HG02884 (cell line): ENCODE measurements around the gene MITF.

Source experiments
- ATAC-seq: cut with Tn5 transposase; IDR thresholded peaks from one replicate; pipeline ENCODE4 v1.9.1; 2021; ENCODE audit warnings: mild to moderate bottlenecking, moderate library complexity; ENCODE audit not compliant: unreplicated experiment

MITF gene

DNA sequence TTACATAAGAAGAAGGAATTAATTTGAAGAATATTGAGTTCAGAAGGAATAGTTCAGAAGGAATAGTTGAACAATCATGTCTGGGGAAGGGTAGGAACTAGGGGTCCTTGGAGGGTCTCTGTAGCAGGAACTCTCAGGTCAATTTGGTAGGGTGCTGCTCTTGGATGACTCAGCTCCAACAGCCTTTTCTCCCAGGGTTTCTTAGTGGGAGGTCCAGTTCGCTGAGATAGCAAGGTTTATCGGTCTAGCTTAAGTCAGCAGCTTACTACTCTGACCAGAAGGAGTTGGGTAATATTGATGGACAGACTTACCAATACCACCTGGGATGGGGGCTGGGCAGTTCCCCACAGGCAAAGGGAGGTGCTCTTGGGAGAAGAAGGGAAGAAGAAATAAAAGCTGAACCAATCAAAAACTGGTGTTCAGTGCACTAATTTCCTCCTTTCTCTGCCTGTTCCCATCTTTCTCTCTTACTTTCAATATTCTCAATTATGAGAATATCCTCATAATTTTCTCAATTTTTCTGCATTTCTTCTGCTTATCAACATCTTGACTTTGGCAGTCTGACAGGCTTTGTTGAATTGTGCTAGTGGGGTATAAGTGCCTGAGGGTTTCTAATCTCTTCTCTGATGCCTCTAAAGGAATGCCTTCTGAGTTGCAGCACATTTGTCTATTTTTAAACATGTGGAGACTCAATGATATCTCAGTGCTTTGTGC, 14.4 kb upstream of the MITF start:
- no peak for ATAC-seq

DNA sequence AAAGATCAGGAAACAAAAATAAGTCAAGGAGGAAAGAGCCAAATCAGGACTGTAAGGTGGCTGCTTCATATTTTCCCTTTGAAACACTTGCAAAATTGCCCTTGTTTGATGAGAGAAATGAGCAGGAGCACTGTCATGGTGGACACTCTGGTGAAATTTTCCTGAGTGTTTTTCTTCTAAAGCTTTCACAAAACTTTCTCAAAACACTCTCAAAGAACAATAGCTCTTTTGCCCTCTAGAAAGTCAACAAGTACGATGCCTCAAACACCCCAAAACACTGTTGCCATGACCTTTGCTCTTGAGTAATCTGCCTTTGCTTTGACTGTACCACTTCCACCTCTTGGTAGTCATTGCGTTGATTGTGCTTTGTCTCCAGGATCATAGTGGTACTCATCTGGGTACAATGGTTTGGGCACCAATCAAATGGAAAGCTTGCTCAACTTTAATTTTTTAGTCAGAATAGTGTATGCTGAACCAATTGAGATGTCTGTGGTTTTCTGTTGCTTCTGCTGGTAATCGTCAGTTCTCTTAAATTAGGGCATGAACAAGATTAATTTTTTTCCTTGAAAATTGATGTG, 13.2 kb upstream of the MITF start:
- ATAC-seq = no peak

- no peak for ATAC-seq
Measured at GRCh38 chr3:69729147-69729919, 9.9 kb upstream of the MITF start.

DNA sequence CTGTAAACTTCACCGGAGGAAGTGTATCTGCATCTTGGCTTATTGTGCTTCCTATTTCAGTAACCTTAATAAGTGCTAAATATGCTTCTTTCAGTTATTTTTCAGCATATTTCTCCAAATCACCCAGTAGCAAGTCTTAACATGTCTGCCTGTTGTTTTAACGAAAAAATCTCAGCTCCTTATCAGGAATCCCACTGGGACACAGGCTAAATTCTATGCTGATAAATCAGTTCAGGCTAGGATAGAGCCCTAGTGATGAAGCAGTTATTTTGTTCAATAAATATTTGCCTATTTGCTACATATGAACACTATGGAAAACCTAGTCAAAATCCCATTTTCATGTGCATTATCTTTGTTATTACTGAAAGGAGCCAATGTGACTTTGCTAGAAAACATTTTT, 8.2 kb upstream of the MITF start:
- no peak for ATAC-seq

DNA sequence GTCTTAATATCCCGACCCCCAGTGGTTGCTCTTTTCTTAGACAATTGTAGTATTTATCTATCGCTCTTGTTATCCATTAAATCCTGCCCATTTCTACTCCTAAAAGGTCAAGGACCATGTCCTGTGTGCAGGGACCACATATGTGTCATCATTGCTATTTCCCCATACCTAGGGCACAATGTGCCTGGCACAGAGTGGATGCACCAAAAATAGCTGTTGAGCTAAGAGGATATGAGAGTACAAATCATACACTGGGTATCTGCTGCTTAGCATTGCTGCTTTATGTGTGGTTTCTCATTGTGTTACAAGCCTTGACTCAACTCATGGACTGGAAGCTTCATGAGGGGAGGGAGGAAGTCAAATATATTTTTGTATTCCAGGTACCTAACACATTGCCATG, 3.4 kb upstream of the MITF start:
- ATAC-seq = no peak

DNA sequence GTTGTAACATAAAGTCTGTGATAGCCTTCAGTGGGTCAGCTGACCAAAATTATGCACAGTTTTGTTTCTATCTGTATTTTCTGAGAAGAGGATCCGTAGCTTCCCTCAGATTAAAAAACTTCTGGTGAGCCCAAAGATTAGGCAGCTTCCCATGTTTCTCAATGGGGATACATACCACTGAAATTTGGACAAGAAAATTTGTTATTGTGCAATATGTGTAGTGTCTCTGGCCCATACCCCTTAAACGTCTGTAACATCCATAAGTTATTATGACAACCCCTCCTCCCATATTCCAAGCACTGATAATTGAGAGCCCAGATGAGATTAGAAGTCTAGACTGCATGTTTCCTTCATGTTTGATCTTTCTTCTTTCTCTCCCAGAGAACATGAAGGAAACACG, 1.9 kb upstream of the MITF start:
- no peak for ATAC-seq

DNA sequence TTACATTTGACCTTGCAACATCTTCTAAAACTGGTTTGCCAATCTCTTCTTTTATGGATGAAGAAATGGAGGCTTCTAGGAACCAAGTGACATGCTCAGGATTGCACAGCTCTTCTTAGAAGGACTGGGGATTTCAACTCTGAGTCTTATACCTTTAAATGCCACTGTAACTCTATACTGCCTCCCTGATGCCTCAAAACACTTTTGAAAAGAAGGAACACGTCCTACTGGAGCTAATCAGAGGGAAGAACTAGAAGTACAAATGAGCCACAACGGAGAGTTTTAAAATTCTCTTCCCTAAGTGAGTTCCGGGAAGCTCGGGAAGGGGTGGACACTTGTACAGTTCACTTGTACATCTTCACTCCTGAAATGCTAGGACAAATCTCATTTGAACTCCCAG, 949 bp upstream of the MITF start:
- no peak for ATAC-seq

DNA sequence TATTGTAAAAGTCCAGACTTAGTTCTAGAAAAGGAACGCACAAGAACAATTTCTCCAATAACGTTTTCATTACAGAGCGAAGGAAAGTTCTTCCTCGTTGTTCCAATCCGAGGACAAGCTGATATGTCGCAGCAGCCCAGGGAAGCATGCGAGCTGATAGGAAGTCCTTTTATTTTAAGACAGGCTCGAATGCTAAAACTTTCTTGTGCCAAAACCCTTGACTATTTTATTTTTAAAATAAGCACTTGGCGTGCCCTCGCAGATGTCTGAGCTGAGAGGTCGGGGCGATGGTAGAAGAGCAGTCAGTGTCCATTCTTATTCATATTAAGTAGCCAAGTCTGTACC, 433 bp upstream of the MITF start:
- no peak for ATAC-seq

DNA sequence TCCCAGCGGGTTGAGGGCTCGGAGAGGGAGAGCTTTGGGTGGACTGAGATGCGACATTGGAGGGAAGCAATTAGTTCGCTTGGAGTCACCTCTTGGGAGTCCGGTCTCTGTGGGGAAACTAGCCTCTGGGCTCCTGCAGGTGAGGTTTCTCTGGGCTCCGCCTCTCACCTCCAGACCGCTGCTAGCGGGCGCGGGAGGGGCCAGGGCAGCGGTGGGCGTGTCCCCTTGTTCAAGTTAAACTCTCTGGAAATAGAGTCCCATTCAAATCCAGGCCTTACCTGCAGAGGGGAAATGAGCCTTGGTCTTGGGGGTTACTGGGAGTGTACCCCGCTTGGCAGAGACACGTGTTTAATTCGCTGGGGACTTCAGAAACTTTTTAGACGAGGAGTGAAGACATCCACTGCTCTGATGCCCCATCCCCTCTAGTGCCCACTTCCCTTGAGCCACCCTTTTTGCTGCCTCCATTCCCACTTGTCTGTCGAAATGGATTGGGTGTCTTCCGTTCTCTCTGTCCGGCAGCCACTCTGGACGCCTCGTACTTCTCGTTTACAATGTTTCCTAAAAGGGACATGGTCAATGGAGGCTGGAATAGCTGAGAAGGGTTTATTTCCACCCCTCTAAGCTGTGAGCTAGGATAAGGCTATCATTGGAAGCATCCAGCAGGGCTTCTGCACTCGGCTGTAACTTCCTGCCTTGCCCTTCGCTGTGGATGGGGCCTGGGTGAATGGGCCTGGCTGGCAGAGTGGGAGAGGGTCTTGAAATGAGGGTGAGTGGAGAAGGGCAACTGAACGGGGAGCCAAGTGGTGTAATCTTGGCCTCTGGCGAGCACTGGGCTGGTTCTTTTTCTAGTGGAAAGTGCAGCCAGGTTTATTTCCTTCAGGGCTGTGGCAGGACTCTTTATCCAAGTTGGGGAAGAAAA, 1.1 kb downstream of the MITF start:
- ATAC-seq = no peak

GRCh38 chr3:69741032-69741767, 1.9 kb downstream of the MITF start:
- ATAC-seq = no peak

DNA sequence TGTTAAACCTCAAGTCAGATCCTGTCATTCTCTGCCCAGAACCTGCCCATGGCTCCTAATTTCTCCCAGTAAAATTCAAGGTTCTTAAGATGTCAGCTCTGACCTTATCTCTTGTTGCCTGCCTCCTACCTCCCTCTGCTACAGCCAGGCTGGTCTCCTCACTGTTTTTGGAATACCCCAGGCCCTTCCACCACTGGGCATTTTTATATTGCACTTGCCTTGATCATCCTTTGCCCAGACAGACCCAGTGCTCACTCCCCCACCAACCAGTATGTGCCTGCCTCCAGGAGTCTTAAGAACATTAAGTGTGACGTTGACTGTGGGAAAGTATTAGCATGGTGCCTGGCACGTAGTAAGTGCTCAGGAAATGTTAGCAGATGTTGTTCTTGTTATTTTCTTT, 3.1 kb downstream of the MITF start:
- ATAC-seq = no peak

- ATAC-seq = no peak
Measured at GRCh38 chr3:69743975-69744906, 5.0 kb downstream of the MITF start.

DNA sequence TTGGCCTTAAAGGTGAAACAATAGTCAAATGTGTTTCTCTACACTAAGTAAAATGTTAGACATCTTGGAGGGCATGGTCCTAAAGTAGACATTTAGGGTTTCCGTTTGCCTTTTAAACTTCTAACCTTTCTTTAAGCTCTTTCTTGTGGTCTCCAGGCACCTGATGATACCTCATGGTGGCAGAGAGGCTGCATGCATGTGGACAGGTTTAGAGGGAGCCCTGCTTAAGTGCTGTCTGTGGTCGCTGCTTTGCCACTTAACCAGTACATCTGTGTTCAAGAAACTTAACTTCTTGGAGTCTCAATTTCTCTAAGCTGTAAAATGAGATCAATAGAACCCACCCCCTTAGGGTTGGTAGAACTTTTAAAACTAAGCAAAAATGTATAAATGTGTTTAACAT, 6.2 kb downstream of the MITF start:
- no peak for ATAC-seq

DNA sequence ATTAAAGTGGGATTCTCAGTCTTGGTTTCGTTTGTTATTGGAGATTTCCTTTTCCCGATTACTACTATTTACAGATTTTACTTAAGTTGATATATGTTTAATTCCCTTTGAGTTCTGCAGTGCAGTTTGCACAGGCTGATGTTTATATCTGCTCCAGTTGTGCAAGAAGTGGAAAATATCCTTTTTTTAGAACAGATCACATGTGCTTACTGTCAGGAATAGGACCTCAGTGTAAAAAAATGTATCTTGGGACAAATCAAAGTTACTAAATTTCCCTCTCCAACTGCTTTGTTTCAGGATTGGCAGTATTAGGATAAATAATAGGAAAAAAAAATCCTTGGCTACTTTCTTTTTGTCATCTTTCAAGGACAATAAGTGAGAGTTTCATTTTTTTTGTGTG, 6.9 kb downstream of the MITF start:
- ATAC-seq = no peak

DNA sequence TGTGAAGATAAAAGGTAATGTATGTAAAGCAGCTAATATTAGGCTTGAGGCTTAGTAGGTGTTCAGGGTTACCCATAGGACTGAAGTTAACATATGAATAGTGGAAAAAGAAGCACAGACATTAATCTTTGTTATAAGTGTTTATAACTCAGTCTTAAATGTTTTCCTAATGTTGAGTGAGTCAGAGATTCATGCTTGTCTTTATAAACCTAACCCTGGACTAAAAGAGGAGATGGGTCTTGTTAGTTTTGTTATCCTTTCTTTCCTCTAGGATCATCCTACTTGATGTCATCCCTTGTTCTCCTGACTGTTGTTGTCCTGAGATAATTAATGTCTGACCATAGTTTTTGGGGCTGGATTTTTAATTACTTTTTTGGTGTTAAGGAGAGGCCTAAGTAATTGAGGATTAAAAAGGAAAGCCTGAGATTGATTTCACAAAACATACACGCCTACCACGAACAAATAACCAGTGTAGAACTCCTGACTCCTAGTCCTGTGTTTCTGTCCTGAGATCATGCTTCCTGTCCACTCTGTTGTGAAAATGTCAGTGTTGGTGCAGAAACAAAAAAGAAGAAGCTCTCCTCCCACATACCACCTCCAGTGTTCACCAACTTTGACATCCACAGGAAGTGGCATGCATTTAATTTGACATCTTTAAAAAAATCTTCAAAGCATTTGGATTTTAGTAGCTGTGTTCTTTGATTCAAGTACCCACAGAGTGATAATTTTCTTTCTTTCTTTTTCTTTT, 8.4 kb downstream of the MITF start:
- no peak for ATAC-seq

DNA sequence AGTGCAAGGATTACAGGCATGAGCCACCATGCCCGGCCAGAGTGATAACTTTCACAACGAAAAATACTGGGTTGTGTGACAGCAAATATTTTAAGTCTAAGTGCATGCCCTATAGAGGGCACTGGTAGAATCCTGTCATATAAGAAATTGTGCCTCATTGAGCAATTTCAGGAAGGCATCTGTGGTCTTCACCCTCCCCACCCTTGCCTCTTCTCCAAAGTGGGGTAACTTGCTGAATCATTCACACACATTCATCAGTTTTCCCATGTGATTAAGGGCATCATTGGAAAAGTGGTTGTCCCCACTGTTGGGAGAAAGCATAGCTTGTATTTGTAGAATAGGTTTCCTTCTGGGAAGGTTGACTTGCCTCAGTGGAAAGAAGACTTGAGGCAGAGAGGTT, 9.2 kb downstream of the MITF start:
- ATAC-seq = no peak

GRCh38 chr3:69749461-69749860, 10.2 kb downstream of the MITF start:
- no peak for ATAC-seq

- ATAC-seq = no peak
Measured at GRCh38 chr3:69750549-69750948, 11.3 kb downstream of the MITF start.

DNA sequence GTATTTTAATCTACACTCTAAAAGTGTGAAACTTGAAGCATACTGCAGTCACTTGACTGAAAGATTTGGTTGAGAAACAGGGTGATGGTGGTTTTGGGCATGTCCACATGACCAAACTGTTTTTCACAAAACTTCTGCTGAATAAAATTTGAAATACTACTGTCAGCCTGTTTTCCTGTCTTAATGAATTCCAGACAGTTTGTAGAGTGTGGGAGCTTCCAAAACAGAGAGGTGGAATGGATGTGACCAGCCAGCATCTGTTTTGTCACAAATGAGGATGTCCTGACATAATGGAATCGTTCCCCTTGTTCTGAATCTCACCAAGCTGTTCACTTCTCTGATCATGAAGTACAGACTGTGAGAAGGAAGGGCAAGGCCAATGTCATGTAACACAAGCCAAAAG, 11.8 kb downstream of the MITF start:
- no peak for ATAC-seq
